Body of pancreas (tissue), 4 donors: ENCODE data around the gene CTNNB1.

ENCODE experiments used
- POLR2A ChIP-seq, 3 donors: fragments of 450-650 bp; IDR thresholded peaks; one replicate each; pipeline ENCODE4 v1.6.1; 2016; ENCODE audit warnings: antibody characterized with exemption in 3 of 3, mild to moderate bottlenecking in 2 of 3
- TF ChIP-seq, protein P1 (sequence below), 7 experiments: fragments of 450-650 bp in 4 of 7; fragments of 200-600 bp in 3 of 7; sonication (generic) in 3 of 7; IDR thresholded peaks; one replicate each; pipeline ENCODE4 v1.5.1; 2016 to 2019; ENCODE audit warnings: antibody characterized with exemption in 7 of 7

DNA sequence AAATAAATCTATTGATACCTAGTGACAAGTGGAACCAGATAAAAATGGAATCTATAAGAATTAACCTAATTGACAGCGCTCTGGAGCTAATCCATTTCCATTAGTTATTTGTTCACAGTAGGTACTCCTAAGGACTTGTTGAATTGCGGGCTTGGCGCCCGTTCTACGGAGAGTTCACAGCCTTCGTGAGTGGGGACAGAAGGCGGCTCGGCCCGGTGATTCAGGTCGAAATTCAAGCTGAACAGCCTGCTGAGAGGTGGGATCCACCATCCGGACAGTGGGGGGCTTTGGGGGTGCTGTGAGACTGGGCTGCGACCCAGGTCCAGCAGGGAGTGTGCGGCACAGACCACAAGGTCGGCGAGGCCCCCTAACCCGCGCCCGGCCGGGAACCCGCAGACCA is 779 bp upstream of the CTNNB1 start:
- TF ChIP-seq, protein P1, sequence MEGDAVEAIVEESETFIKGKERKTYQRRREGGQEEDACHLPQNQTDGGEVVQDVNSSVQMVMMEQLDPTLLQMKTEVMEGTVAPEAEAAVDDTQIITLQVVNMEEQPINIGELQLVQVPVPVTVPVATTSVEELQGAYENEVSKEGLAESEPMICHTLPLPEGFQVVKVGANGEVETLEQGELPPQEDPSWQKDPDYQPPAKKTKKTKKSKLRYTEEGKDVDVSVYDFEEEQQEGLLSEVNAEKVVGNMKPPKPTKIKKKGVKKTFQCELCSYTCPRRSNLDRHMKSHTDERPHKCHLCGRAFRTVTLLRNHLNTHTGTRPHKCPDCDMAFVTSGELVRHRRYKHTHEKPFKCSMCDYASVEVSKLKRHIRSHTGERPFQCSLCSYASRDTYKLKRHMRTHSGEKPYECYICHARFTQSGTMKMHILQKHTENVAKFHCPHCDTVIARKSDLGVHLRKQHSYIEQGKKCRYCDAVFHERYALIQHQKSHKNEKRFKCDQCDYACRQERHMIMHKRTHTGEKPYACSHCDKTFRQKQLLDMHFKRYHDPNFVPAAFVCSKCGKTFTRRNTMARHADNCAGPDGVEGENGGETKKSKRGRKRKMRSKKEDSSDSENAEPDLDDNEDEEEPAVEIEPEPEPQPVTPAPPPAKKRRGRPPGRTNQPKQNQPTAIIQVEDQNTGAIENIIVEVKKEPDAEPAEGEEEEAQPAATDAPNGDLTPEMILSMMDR (IDR thresholded peaks at IDR 0.05) = no peak
- TF ChIP-seq POLR2A (IDR thresholded peaks at IDR 0.05) = no peak
